GM18502 (cell line): ENCODE data around the gene TBC1D5.
"Not testable (repeated sequence)": the region's sequence is repeated elsewhere in the genome, so short reads cannot be mapped to it uniquely, and the experiment has no call there.

ENCODE experiments used
- ATAC-seq: cut with Tn5 transposase; IDR thresholded peaks from one replicate; pipeline ENCODE4 v1.9.1; 2021; ENCODE audit warnings: mild to moderate bottlenecking; ENCODE audit not compliant: unreplicated experiment, poor library complexity

Gene TBC1D5

DNA sequence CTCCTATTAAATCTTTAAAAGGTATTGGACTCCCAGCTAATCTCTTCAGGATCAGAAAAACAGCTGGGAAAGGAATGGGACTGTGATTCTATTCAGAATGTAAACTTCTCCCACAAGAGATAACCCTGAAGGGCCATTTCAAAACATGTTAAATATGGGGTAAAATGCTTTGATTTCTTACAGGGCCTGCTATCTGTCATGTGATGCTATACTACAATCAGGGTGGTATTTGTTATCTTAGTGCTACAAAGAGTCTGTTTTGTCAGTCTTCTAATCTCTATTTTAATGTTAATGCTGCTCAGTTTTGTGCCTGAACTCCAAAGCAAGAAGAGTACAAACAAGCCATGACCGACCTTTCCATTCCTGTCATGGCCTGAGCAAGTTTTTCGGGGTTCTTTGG is 186.9 kb downstream of the TBC1D5 start:
- no peak for ATAC-seq

- no peak for ATAC-seq
These were observed 188.4 kb downstream of the TBC1D5 start for GRCh38 chr3:17554078-17554477.

DNA sequence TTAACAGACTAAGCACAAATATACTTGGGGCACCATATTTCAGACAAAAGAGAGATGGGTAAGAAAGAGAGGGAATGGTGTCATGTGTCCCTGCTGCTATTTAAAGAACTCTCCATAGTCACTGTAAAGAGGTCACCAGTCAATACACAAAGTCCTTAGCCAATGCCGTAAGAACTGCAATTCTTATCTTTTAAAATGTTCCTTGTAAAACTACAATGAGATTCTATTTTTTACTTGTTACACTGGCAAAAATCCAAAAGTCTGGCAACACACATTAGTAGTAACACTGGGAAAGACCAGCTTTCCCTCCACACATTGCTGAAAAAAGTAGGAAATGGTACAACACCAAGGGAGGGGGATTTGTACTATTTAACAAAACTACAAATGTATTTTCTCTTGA is 189.4 kb downstream of the TBC1D5 start:
- no peak for ATAC-seq

- ATAC-seq = no peak
These were observed 190.1 kb downstream of the TBC1D5 start for GRCh38 chr3:17552351-17552750.

DNA sequence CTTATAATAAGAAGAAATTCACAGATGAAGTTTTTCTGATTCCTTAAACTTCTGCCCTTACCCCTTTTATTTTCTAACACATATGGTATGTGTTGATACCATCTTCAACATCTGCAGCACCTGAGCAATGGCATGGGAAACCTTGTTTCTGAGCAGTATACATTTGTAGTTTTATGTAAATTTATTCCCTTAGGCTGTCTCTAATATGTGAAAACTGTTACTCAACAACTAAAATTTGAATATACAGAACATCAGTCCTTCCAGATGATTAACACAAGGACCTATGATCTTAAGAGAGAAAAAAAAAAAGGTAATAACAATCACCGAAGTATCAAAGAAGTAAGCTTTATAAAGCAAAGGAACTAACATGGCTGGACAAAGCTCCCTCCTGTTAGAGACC is 190.5 kb downstream of the TBC1D5 start:
- no peak for ATAC-seq

DNA sequence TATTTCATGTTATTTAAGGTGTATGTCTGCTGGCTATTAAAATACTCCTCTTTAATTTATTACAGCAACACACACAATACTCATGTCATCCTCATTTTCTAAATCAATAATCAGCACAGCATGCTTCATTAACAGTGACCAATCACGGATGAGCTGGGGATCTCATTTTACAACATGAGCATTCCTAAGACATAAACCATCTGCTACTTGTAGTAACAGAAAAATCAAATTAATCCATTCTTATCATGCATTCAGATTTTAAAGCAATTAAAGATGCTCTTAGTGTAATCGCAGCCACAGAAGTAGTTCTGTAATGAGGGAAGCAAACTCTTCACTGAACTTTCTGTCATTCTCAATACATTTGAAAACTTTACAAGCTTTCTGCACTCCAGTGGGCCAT is 191.1 kb downstream of the TBC1D5 start:
- no peak for ATAC-seq

DNA sequence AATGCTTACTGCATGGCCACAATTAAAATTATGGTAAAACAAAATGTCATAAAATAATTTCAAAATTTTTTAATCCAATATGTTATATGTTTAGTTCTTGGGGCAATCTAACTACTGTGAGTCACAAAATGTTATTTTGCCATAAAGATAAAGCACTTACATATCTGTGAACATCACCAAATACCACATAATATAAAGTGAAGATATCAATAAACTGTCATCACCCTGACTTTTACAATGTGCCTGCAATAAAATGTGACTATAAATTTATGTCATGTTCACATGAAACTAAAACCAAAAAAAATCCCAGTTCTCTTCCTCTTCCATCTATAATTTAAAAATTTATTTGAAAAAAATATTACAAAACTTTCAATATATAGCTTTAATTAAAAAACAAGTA is 191.8 kb downstream of the TBC1D5 start:
- no peak for ATAC-seq

GRCh38 chr3:17546500-17547255 is 195.8 kb downstream of the TBC1D5 start:
- ATAC-seq = no peak

GRCh38 chr3:17544632-17545031 is 197.8 kb downstream of the TBC1D5 start:
- ATAC-seq = no peak

DNA sequence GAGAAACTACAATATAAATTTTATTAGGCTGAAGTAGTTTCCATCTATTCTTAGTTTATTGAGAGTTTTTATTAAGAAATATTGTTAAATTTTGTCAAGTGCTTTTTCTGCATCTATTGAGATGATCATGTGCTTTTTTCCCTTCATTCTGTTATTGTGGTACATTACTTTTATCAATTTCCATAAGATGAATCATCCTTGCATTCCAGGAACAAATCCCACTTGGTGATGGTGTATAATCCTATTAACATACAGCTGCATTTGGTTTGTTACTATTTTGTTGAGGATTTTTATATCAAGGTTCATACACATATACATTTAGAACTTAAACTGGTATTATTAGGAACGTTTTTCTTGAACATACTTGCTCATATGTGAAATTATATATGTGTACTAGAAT is 199.8 kb downstream of the TBC1D5 start:
- no peak for ATAC-seq

- no peak for ATAC-seq
These were observed 203.0 kb downstream of the TBC1D5 start for GRCh38 chr3:17539436-17539835.

DNA sequence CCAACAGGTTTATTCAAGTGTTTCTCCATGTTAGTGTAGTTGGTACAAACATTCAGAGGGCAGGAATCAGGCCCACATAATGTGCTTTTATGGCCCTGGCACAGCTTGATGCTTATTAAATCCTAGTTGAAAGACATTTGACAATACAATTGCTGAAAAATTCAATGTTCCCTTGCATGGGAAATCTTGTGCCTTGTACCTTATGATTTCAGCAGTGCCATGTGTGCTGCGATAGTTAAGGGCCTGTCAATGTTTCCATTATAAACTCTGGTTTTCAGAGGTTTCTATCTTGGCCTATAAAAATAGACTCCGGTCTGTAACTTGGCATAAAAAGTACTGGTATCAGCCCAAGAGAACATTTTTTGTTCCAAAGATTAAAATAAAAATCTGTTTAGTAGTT is 207.2 kb downstream of the TBC1D5 start:
- no peak for ATAC-seq

GRCh38 chr3:17532446-17532845 is 210.0 kb downstream of the TBC1D5 start:
- not testable (repeated sequence) for ATAC-seq

- no peak for ATAC-seq
These were observed 212.8 kb downstream of the TBC1D5 start for GRCh38 chr3:17529677-17530076.

GRCh38 chr3:17518189-17519059 is 224.0 kb downstream of the TBC1D5 start:
- no peak for ATAC-seq

DNA sequence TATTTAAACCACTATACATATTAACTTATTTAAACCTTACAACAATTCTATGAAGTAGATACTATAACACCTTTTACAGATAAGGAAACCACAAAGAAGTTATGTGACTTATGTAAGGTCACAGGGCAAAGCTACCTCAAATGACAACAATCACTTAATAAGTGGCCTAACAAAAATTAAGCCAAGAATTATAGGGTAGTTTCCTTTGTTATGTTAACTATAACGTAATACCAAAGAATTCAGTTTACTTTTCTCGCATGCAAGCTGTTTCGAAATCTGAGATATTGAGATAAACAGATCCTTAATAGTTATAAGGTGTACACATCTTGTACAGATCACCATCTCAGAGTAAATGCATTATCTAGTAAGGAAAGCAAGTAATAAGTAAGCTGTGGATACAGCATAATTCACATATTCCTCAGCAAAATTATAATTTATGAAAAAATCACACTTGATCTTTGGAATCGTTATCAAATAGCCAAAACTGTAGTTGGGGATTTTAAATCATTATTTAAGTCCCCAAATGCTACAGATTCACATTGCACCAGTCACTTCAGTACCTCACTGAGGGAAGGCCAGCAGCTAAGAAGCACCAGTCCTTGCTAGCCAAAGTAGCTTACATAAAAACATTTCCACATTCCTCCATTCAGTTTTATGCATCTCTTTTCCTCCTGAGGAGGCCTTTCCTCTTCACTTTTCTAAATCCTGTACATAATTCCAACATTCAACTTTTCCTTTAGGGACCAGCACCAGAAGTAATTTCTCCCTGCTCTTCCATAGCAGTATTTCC is 226.8 kb downstream of the TBC1D5 start:
- no peak for ATAC-seq

GRCh38 chr3:17514597-17514996 is 227.8 kb downstream of the TBC1D5 start:
- ATAC-seq = peak; percentile 44

GRCh38 chr3:17510265-17510664 is 232.2 kb downstream of the TBC1D5 start:
- no peak for ATAC-seq

DNA sequence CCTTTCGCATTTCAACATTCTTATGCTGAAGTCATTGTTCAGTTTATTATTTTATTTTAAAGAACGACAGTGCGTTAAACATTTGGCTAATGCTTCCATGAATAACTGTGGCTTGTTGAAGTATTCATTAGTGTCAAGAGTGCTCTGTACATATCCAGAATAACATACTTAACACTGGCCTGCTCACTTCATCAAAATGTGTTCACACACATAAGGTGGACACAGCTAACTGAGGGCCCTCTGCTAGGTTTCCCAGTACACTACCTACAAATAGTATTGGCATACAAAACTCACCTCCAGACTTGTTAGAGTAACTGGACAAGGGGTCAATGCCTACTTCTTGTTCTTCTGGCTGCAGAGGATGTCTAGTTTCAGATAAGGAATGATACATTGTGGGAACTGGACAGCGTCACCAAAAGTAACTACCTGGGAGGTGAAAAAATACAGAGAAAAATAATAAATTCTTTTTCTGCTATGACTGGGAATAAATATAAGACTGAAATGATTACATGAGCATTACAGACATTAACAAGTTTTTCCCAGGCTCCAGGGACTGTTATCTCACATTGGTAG is 234.2 kb downstream of the TBC1D5 start:
- ATAC-seq = no peak

DNA sequence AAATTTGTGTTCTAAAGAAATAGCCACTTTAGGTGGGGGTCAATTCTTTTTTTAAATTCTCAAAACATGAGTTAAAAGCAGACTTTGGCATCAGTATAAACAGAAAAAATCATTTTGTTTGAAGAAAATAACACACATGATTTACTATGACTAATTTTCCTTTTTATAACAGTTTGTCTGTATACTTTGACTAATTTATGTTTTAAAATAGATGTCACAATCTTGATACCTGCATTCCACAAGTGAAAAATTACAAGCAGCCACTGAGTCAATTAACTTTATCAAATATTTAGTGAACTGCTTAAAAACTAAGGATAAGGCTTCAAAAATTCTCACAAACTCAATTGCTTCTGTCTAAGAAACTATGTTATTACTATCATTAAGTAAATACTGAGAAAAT is 235.0 kb downstream of the TBC1D5 start:
- ATAC-seq = no peak

DNA sequence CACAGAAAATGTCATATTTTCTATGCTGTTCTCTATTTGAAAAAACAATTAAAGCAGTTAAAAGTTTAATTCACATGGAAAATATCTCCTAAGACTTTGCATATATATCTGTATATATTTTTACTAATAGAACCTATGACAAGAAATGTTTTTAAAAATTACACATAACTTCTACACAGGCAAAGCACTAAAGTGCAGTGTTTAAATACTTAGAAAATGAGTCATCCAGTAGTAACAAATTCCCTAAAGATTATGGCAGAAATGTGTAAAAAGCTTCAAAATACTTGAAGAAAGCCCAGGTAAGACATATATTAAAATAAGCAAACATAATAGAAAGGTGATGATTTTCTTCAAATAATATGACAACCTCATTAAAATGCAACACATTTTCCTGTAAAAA is 236.6 kb downstream of the TBC1D5 start:
- no peak for ATAC-seq
